GM12874 (cell line): Measurements from ENCODE around the gene MCC.

ENCODE experiments used
- CTCF ChIP-seq: IDR thresholded peaks from 2 replicates; pipeline ENCODE4 v1.5.1; 2011; ENCODE audit warnings: low read depth, mild to moderate bottlenecking, control low read depth, low read length, moderate library complexity; ENCODE audit not compliant: insufficient read depth

MCC gene

GRCh38 chr5:113230711-113231652 lies 257.3 kb downstream of the MCC start:
- TF ChIP-seq CTCF = no peak

GRCh38 chr5:113227798-113228197 lies 260.5 kb downstream of the MCC start:
- no peak for TF ChIP-seq CTCF

GRCh38 chr5:113226116-113226736 lies 262.0 kb downstream of the MCC start:
- no peak for TF ChIP-seq CTCF

DNA sequence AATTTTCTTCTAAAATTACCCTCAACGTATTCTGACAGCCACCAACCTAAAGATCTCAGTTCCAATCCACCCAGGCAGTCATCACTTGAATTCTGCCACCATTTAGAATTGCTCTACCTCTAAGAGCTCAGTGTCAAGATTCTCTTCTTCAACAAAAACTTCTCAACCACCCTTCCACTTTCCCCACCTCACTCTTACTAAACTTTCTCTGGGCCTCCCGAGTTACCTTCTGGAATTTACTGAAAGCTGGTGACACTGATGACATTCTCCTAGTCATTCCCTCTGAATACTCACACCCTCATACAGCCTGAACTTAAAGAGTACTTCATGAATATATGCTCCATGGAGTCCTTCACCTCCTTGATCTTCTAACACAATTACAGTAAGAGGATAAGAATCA lies 263.0 kb downstream of the MCC start:
- TF ChIP-seq CTCF = no peak

GRCh38 chr5:113224605-113225065 lies 263.6 kb downstream of the MCC start:
- TF ChIP-seq CTCF = no peak

DNA sequence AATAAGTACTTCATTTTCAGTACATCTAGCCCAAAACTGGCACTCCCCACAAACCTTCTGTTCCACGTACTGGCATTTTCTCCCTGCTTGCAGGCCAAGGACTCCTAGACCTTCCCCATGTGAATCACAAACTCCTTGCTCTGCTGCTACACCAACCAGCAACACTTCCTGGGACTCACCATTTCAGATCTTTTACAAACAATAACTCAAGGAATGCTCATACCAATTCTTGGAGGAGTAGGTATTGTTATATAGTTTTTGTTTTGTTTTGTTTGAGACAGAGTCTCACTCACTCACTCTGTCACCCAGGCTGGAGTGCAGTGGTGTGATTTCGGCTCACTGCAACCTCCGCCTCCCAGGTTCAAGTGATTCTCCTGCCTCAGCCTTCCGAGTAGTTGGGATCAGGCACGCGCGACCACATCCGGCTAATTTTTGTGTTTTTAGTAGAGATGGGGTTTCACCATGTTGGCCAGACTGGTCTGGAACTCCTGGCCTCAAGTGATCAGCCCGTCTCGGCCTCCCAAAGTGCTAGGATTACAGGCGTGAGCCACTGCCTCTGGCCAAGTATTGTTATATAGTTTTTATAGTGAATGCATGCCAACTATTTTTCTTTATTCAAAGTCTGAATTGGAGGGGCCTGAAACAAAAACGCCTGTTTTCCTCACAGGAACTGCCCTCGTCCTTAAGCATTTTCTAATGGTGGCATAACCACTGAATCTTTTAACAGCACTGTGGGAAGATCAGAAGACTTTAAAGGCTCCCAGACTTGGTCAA lies 264.2 kb downstream of the MCC start:
- TF ChIP-seq CTCF = no peak

GRCh38 chr5:113223315-113223714 lies 264.9 kb downstream of the MCC start:
- no peak for TF ChIP-seq CTCF
